GM21447 (cell line): ENCODE measurements around the gene BIRC5.

Source experiments
- ATAC-seq: cut with Tn5 transposase; IDR thresholded peaks from one replicate; pipeline ENCODE4 v1.9.1; 2021; ENCODE audit not compliant: unreplicated experiment

The BIRC5 gene

DNA sequence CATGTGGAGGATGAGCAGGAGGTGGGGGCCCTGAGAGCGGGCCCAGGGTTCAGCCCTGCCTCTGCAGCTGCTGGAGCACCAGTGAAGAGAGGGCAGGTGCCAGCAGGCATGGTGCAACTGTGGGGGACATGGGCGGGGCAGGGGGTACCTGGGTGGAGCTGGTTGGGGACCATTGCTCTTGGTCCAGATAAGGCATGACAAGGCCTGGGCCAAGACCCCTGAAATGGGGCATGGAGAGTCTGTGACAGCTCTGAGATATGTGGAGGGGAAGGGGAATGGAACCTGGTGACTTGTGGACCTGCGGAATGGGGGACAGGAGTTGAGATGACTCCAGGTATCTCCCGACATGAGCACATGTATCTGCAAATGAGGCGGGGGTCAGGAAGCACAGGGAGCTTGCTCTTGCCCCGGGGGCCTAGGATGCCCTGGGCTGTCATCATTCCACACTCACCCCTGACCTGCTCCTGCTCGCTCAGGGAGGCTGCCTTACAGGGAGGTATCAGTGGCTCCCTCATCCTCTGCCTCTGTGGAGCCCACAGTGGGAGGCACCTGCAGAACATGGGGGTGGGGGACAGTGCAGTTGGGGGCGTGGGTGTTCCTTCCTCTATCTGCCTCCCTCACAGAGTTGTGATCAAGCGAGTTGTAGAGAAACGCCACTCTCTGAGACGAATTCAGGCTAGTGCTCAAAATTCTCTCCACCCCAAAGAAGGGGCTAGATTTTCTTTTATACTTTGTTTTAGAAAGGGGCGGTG lies 57.5 kb downstream of the BIRC5 start:
- no peak for ATAC-seq

DNA sequence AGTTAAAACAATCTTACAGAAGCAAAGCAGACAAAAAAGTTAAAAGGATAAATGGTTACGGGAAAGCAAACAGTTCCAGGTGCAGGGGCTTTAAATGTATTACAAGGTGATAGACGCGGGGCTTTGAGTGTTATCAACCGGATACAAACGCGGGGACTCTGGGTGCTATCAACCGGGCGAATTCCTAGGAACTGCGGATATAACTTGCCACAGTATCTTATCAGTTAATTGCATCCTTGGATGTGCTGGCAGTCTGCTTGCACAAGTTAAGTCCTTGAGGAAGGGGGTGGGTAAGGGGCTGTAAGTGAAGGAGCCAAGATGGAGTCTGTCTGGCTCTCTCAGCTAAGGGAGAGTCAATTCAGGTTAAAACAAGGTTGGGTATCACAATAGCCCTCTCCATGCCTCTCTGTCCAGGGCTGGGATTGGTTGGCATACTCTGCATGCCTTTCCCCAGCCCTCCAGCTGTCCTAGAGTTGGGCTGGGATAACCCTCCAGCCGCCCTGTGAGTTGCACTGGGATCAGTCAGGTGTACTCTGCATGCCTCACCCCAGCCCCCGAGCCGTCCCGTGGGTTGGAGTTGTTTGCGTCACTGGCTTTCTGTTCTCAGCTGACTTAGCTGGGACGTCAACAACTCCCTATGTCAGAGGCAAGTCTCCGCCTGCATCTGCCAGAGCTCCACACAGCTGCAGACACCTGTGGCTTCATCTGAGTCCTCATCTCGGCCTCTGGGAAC lies 58.3 kb downstream of the BIRC5 start:
- no peak for ATAC-seq

DNA sequence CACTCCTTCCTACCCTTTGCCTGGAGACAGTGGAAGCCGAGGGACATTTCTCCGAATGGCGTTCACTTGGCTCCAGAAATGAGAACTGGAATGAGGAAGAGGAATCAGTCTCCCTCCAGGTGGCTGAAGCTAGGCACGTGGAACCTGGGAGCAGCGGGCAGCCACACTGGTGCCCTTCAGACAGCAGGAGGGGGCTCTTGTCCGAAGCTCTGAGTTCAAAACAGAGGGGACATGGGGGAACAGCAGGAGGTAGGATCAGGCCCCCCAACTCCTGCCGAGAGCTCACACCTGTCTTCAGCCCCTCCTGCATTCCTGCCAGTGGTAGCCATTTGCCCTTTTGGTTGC lies 58.8 kb downstream of the BIRC5 start:
- ATAC-seq = no peak

DNA sequence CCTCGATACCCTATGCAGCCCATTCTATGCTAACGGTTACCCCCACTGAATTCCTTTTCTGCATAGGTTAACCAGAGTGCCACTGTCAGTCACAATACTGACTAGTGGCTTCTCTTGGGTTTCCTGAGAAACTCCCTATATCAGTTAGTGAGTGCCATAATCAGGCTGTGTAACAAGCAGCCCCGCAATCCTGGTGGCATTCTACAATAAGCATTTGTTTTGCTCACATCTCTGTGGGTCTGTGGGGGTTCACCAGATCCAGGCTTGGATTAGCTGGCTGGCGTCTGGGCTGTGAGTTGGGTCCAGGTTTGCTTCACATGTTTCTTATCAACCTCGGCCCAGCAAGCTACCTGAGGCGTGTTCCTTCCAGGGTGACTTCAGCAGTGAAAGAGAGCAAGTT lies 59.8 kb downstream of the BIRC5 start:
- ATAC-seq = no peak
